ENCODE measurements around the gene GNB1. TPM values are rescaled to one million over a fixed set of nuclear protein-coding genes. Genes with fewer than 3 reads are reported as not detected.
A peak's percentile ranks its signal among the peaks of the same experiment; 100 is the strongest.

The GNB1 gene
- total and polyA plus RNA-seq, 9 of the 15 experiments (the other 6 are each of a cell fraction or from before 2014, with no cell fraction given): 34.3 to 388 (median 114) TPM

GRCh38 chr1:1786836-1787605 is 103.9 kb downstream of the GNB1 start:
- Histone ChIP-seq H3K9me1 (ENCODE audit: control insufficient read depth, insufficient read depth, low read length) (no peaks in the 10 kb centered on the region), H3K36me3 (ENCODE audit: control insufficient read depth, insufficient read depth, low read length) (peaks cover 73% of the 10 kb centered on the region), H3K4me1 (replicated peaks in 1 of 2; ENCODE audit: control insufficient read depth in 2 of 2, insufficient read depth in 2 of 2, low read length in 2 of 2) (peaks cover 14 to 19% of the 10 kb centered on the region in 2 experiments), H4K20me1 (replicated peaks; ENCODE audit: control insufficient read depth, insufficient read depth, low read length) (no peaks in the 10 kb centered on the region), H3K9ac (ENCODE audit: insufficient read depth in 1 of 2, low read depth in 2 of 2, low read length in 2 of 2) (peak overlapping the region in 1 of 2 experiments; percentile 75; a peak in 1 of 4 replicates), H3K27ac (ENCODE audit: extremely low read depth, low read depth, low read length) (no peak overlapping the region; the same call in 2 of the 3 replicates), H2AFZ (ENCODE audit: low read depth, low read length) (no peak overlapping the region), H3K27me3 (ENCODE audit: control insufficient read depth in 2 of 2, insufficient read depth in 2 of 2, low read length in 2 of 2) (no peaks in the 10 kb centered on the region; a peak in 1 of 5 replicates), H3K9me3 (replicated peaks; ENCODE audit: control insufficient read depth, insufficient read depth, low read depth, low read length) (no peaks in the 10 kb centered on the region), H3K4me3 (no peak overlapping the region), H3K79me2 (ENCODE audit: control insufficient read depth, insufficient read depth, low read length) (no peaks in the 10 kb centered on the region), H3K4me2 (ENCODE audit: insufficient read depth, low read length) (no peak overlapping the region)
- POLR2A ChIA-PET: interaction anchor here (0.9 kb wide), 1 partner anchor 22 kb away, joined by 3 read pairs; no protein-coding TSS in a partner anchor
- ATAC-seq (no peak), DNase-seq (ENCODE audit: extremely low read depth in 1 of 4, low spot score in 3 of 4) (no peak), FAIRE-seq (no peak)
- intact Hi-C loops (cut with micrococcal nuclease): no loop called here
- CTCF ChIA-PET (ENCODE audit: low intra/inter-chr PET ratio): no interaction called here
- 92% methylated on average over 20 of the region's 20 CpGs for WGBS (ENCODE audit: insufficient coverage, low coverage, missing lambda C conversion rate)
- no TSS peak for BruUV-seq (replicated peaks)
- in situ Hi-C loops (cut with MboI): loop anchor here (5.0 kb wide), 1 partner anchor 120 kb away; no protein-coding TSS in a partner anchor
- no peak for TF ChIP-seq ESRRA (IDR thresholded peaks at IDR 0.05; ENCODE audit: borderline replicate concordance, low read depth)
- no peak for TF ChIP-seq ZNF239 (CRISPR knock-in tag; IDR thresholded peaks at IDR 0.05)
- no peak for TF ChIP-seq ZBTB34 (CRISPR knock-in tag; IDR thresholded peaks at IDR 0.05)
- TF ChIP-seq ZNF41 (CRISPR knock-in tag; conservative IDR thresholded peaks at IDR 0.05): no peak
- TF ChIP-seq IFI16 (CRISPR knock-in tag; IDR thresholded peaks at IDR 0.05): no peak
- TF ChIP-seq ESRRB (CRISPR knock-in tag; IDR thresholded peaks at IDR 0.05; ENCODE audit: borderline replicate concordance): no peak
- TF ChIP-seq NR2C2 (CRISPR knock-in tag; IDR thresholded peaks at IDR 0.05): no peak
- no peak for TF ChIP-seq NR2C2 (tag; IDR thresholded peaks at IDR 0.05)
- no peak for TF ChIP-seq ZNF507 (tag; conservative IDR thresholded peaks at IDR 0.05)
- TF ChIP-seq E2F5 (CRISPR knock-in tag; IDR thresholded peaks at IDR 0.05): no peak
- no peak for TF ChIP-seq ZNF561 (CRISPR knock-in tag; conservative IDR thresholded peaks at IDR 0.05)
- TF ChIP-seq U2AF2 (optimal IDR thresholded peaks at IDR 0.05; ENCODE audit: low read depth, low read length): no peak
- no peak for TF ChIP-seq MTF1 (CRISPR knock-in tag; IDR thresholded peaks at IDR 0.05; ENCODE audit: borderline replicate concordance)
- TF ChIP-seq TAL1 (IDR thresholded peaks at IDR 0.05): no peak
- no peak for TF ChIP-seq ETS2 (tag; IDR thresholded peaks at IDR 0.05; ENCODE audit: borderline replicate concordance, poor library complexity, severe bottlenecking)
